ENCODE data around the gene ANK3. TPM values are rescaled to one million over a fixed set of nuclear protein-coding genes. Genes with fewer than 3 reads are reported as not detected.

Gene ANK3
- total and polyA plus RNA-seq, 2 experiments from 2014 or later, result 46.5 to 85.2 TPM

- Histone ChIP-seq H3F3A (replicated peaks; ENCODE audit: low read depth) (no peaks in the 10 kb centered on the region), H3K4me1 (ENCODE audit: insufficient read depth) (peaks cover 7% of the 10 kb centered on the region), H2AFZ (no peak overlapping the region), H3K27ac (ENCODE audit: low read depth) (no peak overlapping the region), H3K4me3 (no peak overlapping the region), H3K4me2 (no peak overlapping the region), H3K79me2 (replicated peaks; ENCODE audit: insufficient read depth) (no peaks in the 10 kb centered on the region), H3K27me3 (ENCODE audit: insufficient read depth) (no peaks in the 10 kb centered on the region), H4K20me1 (replicated peaks; ENCODE audit: insufficient read depth) (no peaks in the 10 kb centered on the region), H3K36me3 (ENCODE audit: insufficient read depth) (no peaks in the 10 kb centered on the region), H3K9me2 (ENCODE audit: insufficient read depth) (no peaks in the 10 kb centered on the region)
- ATAC-seq (no peak), DNase-seq (ENCODE audit: low spot score) (no peak)
- Mint-ChIP-seq H3K36me3 (ENCODE audit: low read depth) (no peaks in the 10 kb centered on the region), H3K9me3 (no peaks in the 10 kb centered on the region), H3K4me1 (peaks cover 13% of the 10 kb centered on the region; the same call in 2 of the 3 replicates), H3K4me3 (no peak overlapping the region), H3K27me3 (ENCODE audit: insufficient read depth, low read depth, poor library complexity) (no peaks in the 10 kb centered on the region), H3K27ac (peak overlapping the region; percentile 12)
- no peak for TF ChIP-seq ZNF462 (CRISPR knock-in tag; IDR thresholded peaks at IDR 0.05)
- no peak for TF ChIP-seq REST (IDR thresholded peaks at IDR 0.05; ENCODE audit: unreplicated experiment)
- TF ChIP-seq ETS1 (IDR thresholded peaks at IDR 0.05), result no peak
- TF ChIP-seq CTCF (conservative IDR thresholded peaks at IDR 0.05; ENCODE audit: low read depth in 2 of 2), result no peak
- TF ChIP-seq CREB1 (CRISPR knock-in tag; IDR thresholded peaks at IDR 0.05; ENCODE audit: low read depth), result no peak
- no peak for TF ChIP-seq POLR2AphosphoS5 (IDR thresholded peaks at IDR 0.05; ENCODE audit: low read depth)
- no peak for TF ChIP-seq NANOG (IDR thresholded peaks at IDR 0.05; ENCODE audit: borderline replicate concordance)
- no peak for TF ChIP-seq ZNF114 (CRISPR knock-in tag; IDR thresholded peaks at IDR 0.05)
- TF ChIP-seq STAT1 (IDR thresholded peaks at IDR 0.05; ENCODE audit: unreplicated experiment), result no peak
- no peak for TF ChIP-seq JUNB (IDR thresholded peaks at IDR 0.05; ENCODE audit: unreplicated experiment)
- no peak for TF ChIP-seq EZH2phosphoT487 (IDR thresholded peaks at IDR 0.05; ENCODE audit: unreplicated experiment)
- no peak for TF ChIP-seq ZNF331 (CRISPR knock-in tag; IDR thresholded peaks at IDR 0.05; ENCODE audit: low read depth)
- no peak for TF ChIP-seq EZH2 (IDR thresholded peaks at IDR 0.05; ENCODE audit: low read depth, unreplicated experiment)
Observed at GRCh38 chr10:60292998-60293397, 96.7 kb downstream of the ANK3 start.

Data from GM23338 (cell line).